ENCODE data around the gene ANXA1. TPM values are rescaled to one million over a fixed set of nuclear protein-coding genes. Genes with fewer than 3 reads are reported as not detected.
A peak's percentile ranks its signal among the peaks of the same experiment; 100 is the strongest.

ANXA1 gene
- total RNA-seq, 1 experiment from 2014 or later: 486 TPM

- ATAC-seq: peak; percentile 79
- BruUV-seq (replicated peaks): no TSS peak
- ChIA-PET RAD21 (ENCODE audit: low non-redundant PET in 1 of 2, low total read pairs in 2 of 2, uncharacterized antibody in 2 of 2, unreplicated experiment in 2 of 2) (interaction anchor here in 1 of 2 experiments (0.8 to 1.1 kb wide), 2 partner anchors 30 to 40 kb away, joined by 3 read pairs; no protein-coding TSS in a partner anchor), POLR2A (interaction anchor here (1.1 to 1.8 kb wide), 6 partner anchors 10 to 39 kb away, joined by 3 to 12 read pairs (median 8); partner anchors contain the start of gene ANXA1), CTCF (interaction anchor here (0.6 to 1.6 kb wide), 2 partner anchors 30 to 45 kb away, joined by 3 to 6 read pairs; no protein-coding TSS in a partner anchor)
- Histone ChIP-seq H3K9me3 (ENCODE audit: control insufficient read depth in 1 of 2, insufficient read depth in 1 of 2, low read depth in 1 of 2, low read length in 2 of 2) (no peaks in the 10 kb centered on the region), H3K4me3 (replicated peaks in 1 of 2; ENCODE audit: low read depth in 1 of 2, low read length in 2 of 2) (peak overlapping the region in 1 of 2 experiments; percentile 8; a peak in 1 of 4 replicates), H4K20me1 (ENCODE audit: insufficient read depth) (no peaks in the 10 kb centered on the region), H3K79me2 (ENCODE audit: insufficient read depth, low read length) (no peaks in the 10 kb centered on the region), H3K4me2 (ENCODE audit: low read length) (peak overlapping the region; percentile 52), H3K27me3 (ENCODE audit: insufficient read depth, low read length) (no peaks in the 10 kb centered on the region), H3K27ac (ENCODE audit: low read depth, low read length) (peak overlapping the region; percentile 11; the same call in 1 of the 2 replicates), H2AFZ (ENCODE audit: low read depth, low read length, poor library complexity, severe bottlenecking) (peak overlapping the region; percentile 95), H3K36me3 (ENCODE audit: control insufficient read depth in 1 of 2, insufficient read depth in 2 of 2, low read length in 2 of 2) (no peaks in the 10 kb centered on the region), H3K4me1 (ENCODE audit: control insufficient read depth in 1 of 2, insufficient read depth in 2 of 2, low read length in 2 of 2) (peaks cover 35 to 40% of the 10 kb centered on the region in 2 experiments), H3K9me2 (ENCODE audit: insufficient read depth) (no peaks in the 10 kb centered on the region; the same call in 1 of the 2 replicates), H3K9ac (ENCODE audit: low read length) (no peak overlapping the region)
- TF ChIP-seq RAD21 (IDR thresholded peaks at IDR 0.05; ENCODE audit: low read depth): peak; percentile 22; the same call in 1 of the 2 replicates
- TF ChIP-seq SIN3A (IDR thresholded peaks at IDR 0.05; ENCODE audit: low read depth): peak; percentile 67; the same call in 1 of the 2 replicates
- no peak for TF ChIP-seq ZFX (IDR thresholded peaks at IDR 0.05)
- TF ChIP-seq SP1 (IDR thresholded peaks at IDR 0.05; ENCODE audit: low read depth): peak; percentile 32; the same call in 1 of the 2 replicates
- no peak for DNase-seq (ENCODE audit: low read depth, low spot score)
- intact Hi-C loops (cut with micrococcal nuclease): no loop called here
Measured at GRCh38 chr9:73137286-73137899, 14.3 kb upstream of the ANXA1 start.

- H3K79me2 ChIP-seq (ENCODE audit: insufficient read depth, low read length): no peaks in the 10 kb centered on the region
- H3K4me1 ChIP-seq (ENCODE audit: control insufficient read depth in 1 of 2, insufficient read depth in 2 of 2, low read length in 2 of 2): peaks cover 35 to 40% of the 10 kb centered on the region in 2 experiments
- ChIA-PET RAD21 (ENCODE audit: low non-redundant PET in 1 of 2, low total read pairs in 2 of 2, uncharacterized antibody in 2 of 2, unreplicated experiment in 2 of 2) (interaction anchor here in 1 of 2 experiments (0.8 to 1.1 kb wide), 2 partner anchors 31 to 39 kb away, joined by 3 read pairs; no protein-coding TSS in a partner anchor), POLR2A (interaction anchor here (1.1 to 1.8 kb wide), 6 partner anchors 10 to 39 kb away, joined by 3 to 12 read pairs (median 8); partner anchors contain the start of gene ANXA1), CTCF (interaction anchor here (1.6 kb wide), 1 partner anchor 30 kb away, joined by 6 read pairs; no protein-coding TSS in a partner anchor)
- H3K4me3 ChIP-seq (replicated peaks in 1 of 2; ENCODE audit: low read depth in 1 of 2, low read length in 2 of 2): 0 out of 4 replicates have a peak overlapping the region, but pooled peaks of 1 of the 2 experiments have one; percentile 8
- H3K36me3 ChIP-seq (ENCODE audit: control insufficient read depth in 1 of 2, insufficient read depth in 2 of 2, low read length in 2 of 2): no peaks in the 10 kb centered on the region
- peak overlapping the region; percentile 95 for H2AFZ ChIP-seq (ENCODE audit: low read depth, low read length, poor library complexity, severe bottlenecking)
- intact Hi-C loops (cut with micrococcal nuclease): no loop called here
- BruUV-seq (replicated peaks): no TSS peak
- peak overlapping the region; percentile 52 for H3K4me2 ChIP-seq (ENCODE audit: low read length)
- DNase-seq (ENCODE audit: low read depth, low spot score): no peak
- H3K9me2 ChIP-seq (ENCODE audit: insufficient read depth): no peaks in the 10 kb centered on the region; the same call in 1 of the 2 replicates
- no peaks in the 10 kb centered on the region for H3K9me3 ChIP-seq (ENCODE audit: control insufficient read depth in 1 of 2, insufficient read depth in 1 of 2, low read depth in 1 of 2, low read length in 2 of 2)
- no peaks in the 10 kb centered on the region for H3K27me3 ChIP-seq (ENCODE audit: insufficient read depth, low read length)
- no peak for ATAC-seq
- no peaks in the 10 kb centered on the region for H4K20me1 ChIP-seq (ENCODE audit: insufficient read depth)
- H3K27ac ChIP-seq (ENCODE audit: low read depth, low read length): peak overlapping the region; percentile 11; the same call in 1 of the 2 replicates
- TF ChIP-seq CEBPB (IDR thresholded peaks at IDR 0.05; ENCODE audit: low read depth) (peak; percentile 56), TCF7L2 (IDR thresholded peaks at IDR 0.05; ENCODE audit: borderline replicate concordance, extremely low read depth, insufficient read depth, insufficient read length) (no peak), YY1 (IDR thresholded peaks at IDR 0.05; ENCODE audit: extremely low read depth, insufficient replicate concordance, low read depth, low read length) (no peak), RAD21 (IDR thresholded peaks at IDR 0.05; ENCODE audit: low read depth) (no peak), JUND (IDR thresholded peaks at IDR 0.05) (no peak)
- TF ChIP-seq, protein P1, sequence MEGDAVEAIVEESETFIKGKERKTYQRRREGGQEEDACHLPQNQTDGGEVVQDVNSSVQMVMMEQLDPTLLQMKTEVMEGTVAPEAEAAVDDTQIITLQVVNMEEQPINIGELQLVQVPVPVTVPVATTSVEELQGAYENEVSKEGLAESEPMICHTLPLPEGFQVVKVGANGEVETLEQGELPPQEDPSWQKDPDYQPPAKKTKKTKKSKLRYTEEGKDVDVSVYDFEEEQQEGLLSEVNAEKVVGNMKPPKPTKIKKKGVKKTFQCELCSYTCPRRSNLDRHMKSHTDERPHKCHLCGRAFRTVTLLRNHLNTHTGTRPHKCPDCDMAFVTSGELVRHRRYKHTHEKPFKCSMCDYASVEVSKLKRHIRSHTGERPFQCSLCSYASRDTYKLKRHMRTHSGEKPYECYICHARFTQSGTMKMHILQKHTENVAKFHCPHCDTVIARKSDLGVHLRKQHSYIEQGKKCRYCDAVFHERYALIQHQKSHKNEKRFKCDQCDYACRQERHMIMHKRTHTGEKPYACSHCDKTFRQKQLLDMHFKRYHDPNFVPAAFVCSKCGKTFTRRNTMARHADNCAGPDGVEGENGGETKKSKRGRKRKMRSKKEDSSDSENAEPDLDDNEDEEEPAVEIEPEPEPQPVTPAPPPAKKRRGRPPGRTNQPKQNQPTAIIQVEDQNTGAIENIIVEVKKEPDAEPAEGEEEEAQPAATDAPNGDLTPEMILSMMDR (IDR thresholded peaks at IDR 0.05 in 2 of 3, conservative IDR thresholded peaks at IDR 0.05 in 1 of 3; ENCODE audit: borderline replicate concordance in 1 of 3, insufficient read depth in 1 of 3, low read depth in 2 of 3, low read length in 2 of 3): no peak
- H3K9ac ChIP-seq (ENCODE audit: low read length): no peak overlapping the region
Measured at GRCh38 chr9:73137914-73138313, 13.8 kb upstream of the ANXA1 start.
